Activated CD4-positive, alpha-beta T cell treated with anti-CD3 and anti-CD28 coated beads, Interleukin-2, Interleukin-4, amounts not matched to agents 100 ng/mL and 50 ng/mL, durations not matched to agents 16 hours and 8 hours (primary cell): ENCODE results near the gene RFX8.

Experiments
- DNase-seq: peaks from one replicate; pipeline ENCODE4 v3.0.0-alpha.2; 2020; ENCODE audit warnings: low spot score

Gene RFX8

GRCh38 chr2:101410114-101410513 is 64.8 kb downstream of the RFX8 start:
- DNase-seq = no peak

- no peak for DNase-seq
These were observed 65.2 kb downstream of the RFX8 start for GRCh38 chr2:101409699-101410098.

- no peak for DNase-seq
These were observed 66.0 kb downstream of the RFX8 start for GRCh38 chr2:101408925-101409324.

- DNase-seq = no peak
These were observed 69.5 kb downstream of the RFX8 start for GRCh38 chr2:101405351-101405899.

- DNase-seq = no peak
These were observed 71.2 kb downstream of the RFX8 start for GRCh38 chr2:101403745-101404144.

- DNase-seq = peak; percentile 37
These were observed 72.3 kb downstream of the RFX8 start for GRCh38 chr2:101402630-101403029.

- DNase-seq = no peak
These were observed 73.0 kb downstream of the RFX8 start for GRCh38 chr2:101401906-101402305.

GRCh38 chr2:101401326-101401665 is 73.6 kb downstream of the RFX8 start:
- DNase-seq = no peak

GRCh38 chr2:101400506-101401325 is 74.2 kb downstream of the RFX8 start:
- no peak for DNase-seq

GRCh38 chr2:101400048-101400447 is 74.9 kb downstream of the RFX8 start:
- DNase-seq = no peak

GRCh38 chr2:101399021-101399799 is 75.7 kb downstream of the RFX8 start:
- no peak for DNase-seq

GRCh38 chr2:101398116-101398821 is 76.6 kb downstream of the RFX8 start:
- peak; percentile 55 for DNase-seq

GRCh38 chr2:101396316-101396717 is 78.6 kb downstream of the RFX8 start:
- peak; percentile 39 for DNase-seq

- peak; percentile 32 for DNase-seq
These were observed 79.2 kb downstream of the RFX8 start for GRCh38 chr2:101395545-101396315.

GRCh38 chr2:101388232-101388631 is 86.7 kb downstream of the RFX8 start:
- DNase-seq = no peak

- DNase-seq = peak; percentile 28
These were observed 87.6 kb downstream of the RFX8 start, which contains the start of gene CREG2 for GRCh38 chr2:101387151-101387834. Gene CREG2, minus strand, starts transcription at chr2:101387503. Its CDS starts 46 bp downstream, at chr2:101387457.

GRCh38 chr2:101386599-101387150 is 88.2 kb downstream of the RFX8 start:
- no peak for DNase-seq

- DNase-seq = no peak
These were observed 91.8 kb downstream of the RFX8 start for GRCh38 chr2:101383016-101383541.

GRCh38 chr2:101382442-101382841 is 92.5 kb downstream of the RFX8 start:
- no peak for DNase-seq

- no peak for DNase-seq
These were observed 94.5 kb downstream of the RFX8 start for GRCh38 chr2:101380376-101380775.
